PC-3 (cell line): ENCODE results near the gene CGB1. TPM values are rescaled to one million over a fixed set of nuclear protein-coding genes. Genes with fewer than 3 reads are reported as not detected.

Experiments
- ATAC-seq: fragments of 200-7000 bp; cut with Tn5 transposase; 2 replicates; pipeline ENCODE4 v1.9.1; 2020; ENCODE audit warnings: mild to moderate bottlenecking, moderate library complexity
- BruUV-seq: library from RNA; stranded (reverse); fragments of 400-500 nt; replicated peaks from 2 replicates; lab custom pipeline; 2021; lab: Mats Ljungman, UMichigan
- CTCF ChIA-PET: fragments of 300-600 bp; sonication (Branson Sonifier 250); formaldehyde crosslinking; loops from one replicate; lab custom pipeline; 2022; ENCODE audit warnings: antibody characterized with exemption; lab: Charles Lee
- POLR2A ChIA-PET: fragments of 300-600 bp; sonication (Branson Sonifier 250); formaldehyde crosslinking; loops from one replicate; lab custom pipeline; 2022; ENCODE audit warnings: antibody characterized with exemption; ENCODE audit not compliant: unreplicated experiment; lab: Charles Lee
- DNase-seq: peaks from one replicate; pipeline ENCODE4 v3.0.0-alpha.2; 2015
- H2AFZ ChIP-seq: fragments of 300-600 bp; sonication (generic); 2 replicates; pipeline ENCODE4 v1.6.0; 2016; ENCODE audit warnings: antibody characterized with exemption, low read length
- H3F3A ChIP-seq: fragments of 300-600 bp; sonication (generic); one replicate; pipeline ENCODE4 v1.6.0; 2017; ENCODE audit warnings: antibody characterized with exemption, low read length, control low read depth, mild to moderate bottlenecking; ENCODE audit not compliant: unreplicated experiment
- H3K27ac ChIP-seq: fragments of 300-600 bp; sonication (generic); 2 replicates; pipeline ENCODE4 v1.5.1; 2016; ENCODE audit warnings: mild to moderate bottlenecking, low read length
- H3K27me3 ChIP-seq: fragments of 300-600 bp; sonication (generic); 2 replicates; pipeline ENCODE4 v1.6.1; 2016; ENCODE audit warnings: low read length, mixed read lengths
- H3K36me3 ChIP-seq: fragments of 300-600 bp; sonication (generic); 2 replicates; pipeline ENCODE4 v1.6.1; 2016; ENCODE audit warnings: low read depth, mixed run types, low read length, mixed read lengths
- H3K4me1 ChIP-seq: fragments of 300-600 bp; sonication (generic); 2 replicates; pipeline ENCODE4 v1.5.1; 2016; ENCODE audit warnings: low read length; ENCODE audit not compliant: insufficient read depth
- H3K4me2 ChIP-seq: fragments of 300-600 bp; sonication (generic); 2 replicates; pipeline ENCODE4 v1.6.0; 2016; ENCODE audit warnings: low read length
- H3K4me3 ChIP-seq: fragments of 300-600 bp; sonication (generic); 2 replicates; pipeline ENCODE4 v1.5.1; 2016; ENCODE audit warnings: mild to moderate bottlenecking, low read length, mixed read lengths
- H3K79me2 ChIP-seq: fragments of 300-600 bp; sonication (generic); 2 replicates; pipeline ENCODE4 v1.6.1; 2017; ENCODE audit warnings: low read length, mixed read lengths
- H3K9ac ChIP-seq: fragments of 300-600 bp; sonication (generic); 2 replicates; pipeline ENCODE4 v1.6.0; 2016; ENCODE audit warnings: mild to moderate bottlenecking, low read length
- H3K9me2 ChIP-seq: fragments of 300-600 bp; sonication (generic); replicated peaks from 2 replicates; pipeline ENCODE4 v1.6.1; 2016; ENCODE audit warnings: mixed run types, low read length, mixed read lengths
- H3K9me3 ChIP-seq: fragments of 300-600 bp; sonication (generic); 2 replicates; pipeline ENCODE4 v1.6.1; 2016; ENCODE audit warnings: low read length, mixed read lengths
- H4K20me1 ChIP-seq: fragments of 300-600 bp; sonication (generic); 2 replicates; pipeline ENCODE4 v1.6.1; 2016; ENCODE audit warnings: low read length, mixed read lengths
- CTCF ChIP-seq: fragments of 300-600 bp; sonication (generic); conservative IDR thresholded peaks from 2 replicates; pipeline ENCODE4 v1.5.1; 2017; ENCODE audit warnings: antibody characterized with exemption, low read depth, mild to moderate bottlenecking, low read length
- EZH2 ChIP-seq: fragments of 300-600 bp; sonication (generic); IDR thresholded peaks from one replicate; pipeline ENCODE4 v1.6.1; 2017; ENCODE audit warnings: antibody characterized with exemption, mild to moderate bottlenecking, low read length; ENCODE audit not compliant: unreplicated experiment
- EZH2phosphoT487 ChIP-seq: fragments of 300-600 bp; sonication (generic); IDR thresholded peaks from 2 replicates; pipeline ENCODE4 v1.6.1; 2018; ENCODE audit warnings: mild to moderate bottlenecking, antibody characterized with exemption, low read length, borderline replicate concordance
- intact Hi-C: fragments of 100-400 bp; cut with micrococcal nuclease; formaldehyde crosslinking; loops from 2 replicates; pipeline ENCODE4 v1.9.0; 2023
- total RNA-seq: library from RNA; depleted of rRNA; stranded (reverse); fragments of >200 nt; gene quantifications from 2 replicates; pipeline ENCODE4 v1.2.3, GENCODE V29; 2014

CGB1 gene
- total RNA-seq, 1 experiment from 2014 or later: 0.95 TPM

- Histone ChIP-seq H3K27me3 (no peaks in the 10 kb centered on the region), H3F3A (no peaks in the 10 kb centered on the region), H3K9me3 (no peaks in the 10 kb centered on the region), H3K4me1 (peaks cover 10% of the 10 kb centered on the region; the same call in 1 of the 2 replicates), H3K9me2 (no peaks in the 10 kb centered on the region), H2AFZ (peak overlapping the region; percentile 46), H3K36me3 (no peaks in the 10 kb centered on the region), H3K4me3 (peak overlapping the region; percentile 60), H3K9ac (peak overlapping the region; percentile 35), H3K4me2 (peak overlapping the region; percentile 77), H3K27ac (no peak overlapping the region), H3K79me2 (no peaks in the 10 kb centered on the region), H4K20me1 (no peaks in the 10 kb centered on the region)
- peak; percentile 59 for DNase-seq
- intact Hi-C loops: no loop called here
- ChIA-PET POLR2A (interaction anchor here (0.5 to 0.6 kb wide), 3 partner anchors 25 to 107 kb away, joined by 3 to 7 read pairs (median 3); no protein-coding TSS in a partner anchor), CTCF (interaction anchor here (0.5 to 1.1 kb wide), 4 partner anchors 24 to 146 kb away, joined by 3 to 9 read pairs (median 4); partner anchors contain the start of genes GYS1 and RUVBL2)
- no TSS peak for BruUV-seq
- peak; percentile 74 for ATAC-seq
- TF ChIP-seq CTCF (0 out of 2 replicates have a peak, but pooled peaks have one; percentile 27), EZH2 (no peak)
Observed at GRCh38 chr19:49017666-49018351, 18.9 kb downstream of the CGB1 start.

GRCh38 chr19:49017041-49017665, 19.5 kb downstream of the CGB1 start, which contains the start of gene LHB:
LHB (minus strand) TSS chr19:49017091; CDS start chr19:49017081, 10 bp downstream.
- H3K4me1 ChIP-seq: peaks cover 10% of the 10 kb centered on the region; the same call in 1 of the 2 replicates
- no peaks in the 10 kb centered on the region for H3K9me2 ChIP-seq
- TF ChIP-seq EZH2: no peak
- BruUV-seq: TSS peak; percentile 28
- H3K27me3 ChIP-seq: no peaks in the 10 kb centered on the region
- no peaks in the 10 kb centered on the region for H4K20me1 ChIP-seq
- POLR2A ChIA-PET: interaction anchor here (0.6 kb wide), 1 partner anchor 24 kb away, joined by 7 read pairs; no protein-coding TSS in a partner anchor
- peak within 1 kb of the TSS; percentile 46 for H2AFZ ChIP-seq
- intact Hi-C loops: no loop called here
- no peaks in the 10 kb centered on the region for H3K36me3 ChIP-seq
- H3K79me2 ChIP-seq: no peaks in the 10 kb centered on the region
- CTCF ChIA-PET: interaction anchor here (0.5 to 1.1 kb wide), 4 partner anchors 24 to 145 kb away, joined by 3 to 9 read pairs (median 4); partner anchors contain the start of genes GYS1 and RUVBL2
- H3F3A ChIP-seq: no peaks in the 10 kb centered on the region
- peak within 1 kb of the TSS; percentile 77 for H3K4me2 ChIP-seq
- H3K27ac ChIP-seq: no peak within 1 kb of the TSS
- peak within 1 kb of the TSS; percentile 35 for H3K9ac ChIP-seq
- H3K9me3 ChIP-seq: no peaks in the 10 kb centered on the region
- DNase-seq: no peak
- H3K4me3 ChIP-seq: peak within 1 kb of the TSS; percentile 60
- peak; percentile 3 for ATAC-seq

- no peaks in the 10 kb centered on the region for H3K9me3 ChIP-seq
- H3K4me3 ChIP-seq: no peak overlapping the region
- POLR2A ChIA-PET: no interaction called here
- H4K20me1 ChIP-seq: no peaks in the 10 kb centered on the region
- intact Hi-C loops: no loop called here
- H3K4me2 ChIP-seq: no peak overlapping the region
- H3K4me1 ChIP-seq: peaks cover 10% of the 10 kb centered on the region; the same call in 1 of the 2 replicates
- TF ChIP-seq EZH2phosphoT487 (no peak), EZH2 (no peak), CTCF (no peak)
- ATAC-seq (no peak), DNase-seq (no peak)
- H3K27me3 ChIP-seq: no peaks in the 10 kb centered on the region
- H3K9me2 ChIP-seq: no peaks in the 10 kb centered on the region
- no peak overlapping the region for H2AFZ ChIP-seq
- no peak overlapping the region for H3K9ac ChIP-seq
- H3K36me3 ChIP-seq: no peaks in the 10 kb centered on the region
- H3K79me2 ChIP-seq: no peaks in the 10 kb centered on the region
- CTCF ChIA-PET: interaction anchor here (0.6 kb wide), 1 partner anchor 58 kb away, joined by 4 read pairs; no protein-coding TSS in a partner anchor
- H3F3A ChIP-seq: no peaks in the 10 kb centered on the region
- no TSS peak for BruUV-seq
- no peak overlapping the region for H3K27ac ChIP-seq
Observed at GRCh38 chr19:49016067-49016839, 20.4 kb downstream of the CGB1 start.
